ENCODE results near the gene TRERF1.

DNA sequence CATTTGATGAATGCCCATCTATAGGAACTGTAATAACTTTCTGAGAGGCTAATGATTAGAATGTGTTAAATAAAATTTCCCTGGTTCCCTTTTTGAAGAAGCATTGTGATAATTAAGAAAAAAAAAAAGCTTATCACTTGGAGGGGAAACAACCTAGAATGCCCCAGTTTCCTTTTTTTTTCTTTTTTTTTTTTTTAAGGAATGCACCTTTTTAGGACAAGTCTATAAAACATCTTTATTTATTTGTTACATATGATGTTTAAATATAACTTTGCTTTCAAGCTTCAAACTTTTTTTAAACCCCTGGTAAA lies 226.7 kb downstream of the TRERF1 start:
- TF ChIP-seq, protein P1, sequence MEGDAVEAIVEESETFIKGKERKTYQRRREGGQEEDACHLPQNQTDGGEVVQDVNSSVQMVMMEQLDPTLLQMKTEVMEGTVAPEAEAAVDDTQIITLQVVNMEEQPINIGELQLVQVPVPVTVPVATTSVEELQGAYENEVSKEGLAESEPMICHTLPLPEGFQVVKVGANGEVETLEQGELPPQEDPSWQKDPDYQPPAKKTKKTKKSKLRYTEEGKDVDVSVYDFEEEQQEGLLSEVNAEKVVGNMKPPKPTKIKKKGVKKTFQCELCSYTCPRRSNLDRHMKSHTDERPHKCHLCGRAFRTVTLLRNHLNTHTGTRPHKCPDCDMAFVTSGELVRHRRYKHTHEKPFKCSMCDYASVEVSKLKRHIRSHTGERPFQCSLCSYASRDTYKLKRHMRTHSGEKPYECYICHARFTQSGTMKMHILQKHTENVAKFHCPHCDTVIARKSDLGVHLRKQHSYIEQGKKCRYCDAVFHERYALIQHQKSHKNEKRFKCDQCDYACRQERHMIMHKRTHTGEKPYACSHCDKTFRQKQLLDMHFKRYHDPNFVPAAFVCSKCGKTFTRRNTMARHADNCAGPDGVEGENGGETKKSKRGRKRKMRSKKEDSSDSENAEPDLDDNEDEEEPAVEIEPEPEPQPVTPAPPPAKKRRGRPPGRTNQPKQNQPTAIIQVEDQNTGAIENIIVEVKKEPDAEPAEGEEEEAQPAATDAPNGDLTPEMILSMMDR (IDR thresholded peaks at IDR 0.05), result no peak
- no peak for TF ChIP-seq POLR2A (IDR thresholded peaks at IDR 0.05)

Measured in suprapubic skin (tissue), 3 donors.